ENCODE data around the gene RFTN1.

DNA sequence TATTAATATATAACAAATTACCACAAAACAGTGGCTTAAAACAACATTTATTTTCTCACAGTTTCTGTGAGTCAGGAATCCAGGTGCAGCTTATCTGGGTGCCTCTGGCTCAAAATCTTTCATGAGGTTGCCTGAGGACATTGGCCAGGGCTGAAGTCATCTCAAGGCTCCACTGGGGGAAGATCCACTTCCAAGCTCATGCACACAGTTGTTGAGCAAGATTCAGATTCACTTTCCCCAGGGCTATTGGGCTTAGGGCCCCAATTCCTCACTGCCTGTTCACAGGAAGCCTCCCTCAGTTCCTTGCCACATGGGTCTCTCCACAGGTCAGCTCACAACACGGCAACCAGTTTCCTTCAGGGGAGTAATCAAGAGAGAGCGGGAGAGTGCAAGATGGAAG is 35.0 kb downstream of the RFTN1 start:
- TF ChIP-seq, protein P1, sequence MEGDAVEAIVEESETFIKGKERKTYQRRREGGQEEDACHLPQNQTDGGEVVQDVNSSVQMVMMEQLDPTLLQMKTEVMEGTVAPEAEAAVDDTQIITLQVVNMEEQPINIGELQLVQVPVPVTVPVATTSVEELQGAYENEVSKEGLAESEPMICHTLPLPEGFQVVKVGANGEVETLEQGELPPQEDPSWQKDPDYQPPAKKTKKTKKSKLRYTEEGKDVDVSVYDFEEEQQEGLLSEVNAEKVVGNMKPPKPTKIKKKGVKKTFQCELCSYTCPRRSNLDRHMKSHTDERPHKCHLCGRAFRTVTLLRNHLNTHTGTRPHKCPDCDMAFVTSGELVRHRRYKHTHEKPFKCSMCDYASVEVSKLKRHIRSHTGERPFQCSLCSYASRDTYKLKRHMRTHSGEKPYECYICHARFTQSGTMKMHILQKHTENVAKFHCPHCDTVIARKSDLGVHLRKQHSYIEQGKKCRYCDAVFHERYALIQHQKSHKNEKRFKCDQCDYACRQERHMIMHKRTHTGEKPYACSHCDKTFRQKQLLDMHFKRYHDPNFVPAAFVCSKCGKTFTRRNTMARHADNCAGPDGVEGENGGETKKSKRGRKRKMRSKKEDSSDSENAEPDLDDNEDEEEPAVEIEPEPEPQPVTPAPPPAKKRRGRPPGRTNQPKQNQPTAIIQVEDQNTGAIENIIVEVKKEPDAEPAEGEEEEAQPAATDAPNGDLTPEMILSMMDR (IDR thresholded peaks at IDR 0.05), result no peak
- TF ChIP-seq POLR2A (IDR thresholded peaks at IDR 0.05), result no peak
- no peak for TF ChIP-seq EP300 (IDR thresholded peaks at IDR 0.05)

Data from ovary (tissue), 3 donors.